IgD-negative memory B cell (primary cell): ENCODE data around the gene THADA. TPM values are rescaled to one million over a fixed set of nuclear protein-coding genes. Genes with fewer than 3 reads are reported as not detected.
A peak's percentile ranks its signal among the peaks of the same experiment; 100 is the strongest.

Experiments used
- H3K27ac Mint-ChIP-seq, 3 donors: one replicate each; pipeline ENCODE4 v1.8.0; 2020 to 2022; ENCODE audit warnings: mild to moderate bottlenecking in 3 of 3, mixed read lengths in 3 of 3, moderate library complexity in 1 of 3
- H3K27me3 Mint-ChIP-seq: one replicate; pipeline ENCODE4 v1.8.0; 2021; ENCODE audit warnings: mixed read lengths
- H3K36me3 Mint-ChIP-seq: one replicate; pipeline ENCODE4 v1.8.0; 2020; ENCODE audit warnings: mild to moderate bottlenecking, mixed read lengths
- H3K4me1 Mint-ChIP-seq, 3 donors: one replicate each; pipeline ENCODE4 v1.8.0; 2020 to 2022; ENCODE audit warnings: mixed read lengths in 3 of 3, mild to moderate bottlenecking in 1 of 3
- H3K4me3 Mint-ChIP-seq, 4 donors: one replicate each; pipeline ENCODE4 v1.8.0; 2020 to 2022; ENCODE audit warnings: mild to moderate bottlenecking in 4 of 4, mixed read lengths in 4 of 4, moderate library complexity in 3 of 4
- H3K9me3 Mint-ChIP-seq, 3 donors: one replicate each; pipeline ENCODE4 v1.8.0; 2020 to 2021; ENCODE audit warnings: mixed read lengths in 3 of 3, mild to moderate bottlenecking in 1 of 3
- polyA plus RNA-seq: library from polyadenylated mRNA; unstranded; fragments of 300-500 nt; fragmentation: Illumina TruSeq; gene quantifications from one replicate; pipeline ENCODE4 v1.2.3, GENCODE V29; 2021

THADA gene
- polyA plus RNA-seq, 1 donor from 2014 or later = 13.7 TPM

- Mint-ChIP-seq H3K27me3 (no peaks in the 10 kb centered on the region), H3K4me3 (peak overlapping the region; percentile 65 to 96 (median 92)), H3K36me3 (peaks cover 14% of the 10 kb centered on the region), H3K9me3 (peaks cover 0 to 2% (median 0%) of the 10 kb centered on the region in 3 donors), H3K27ac (peak overlapping the region; percentile 79 to 100 (median 95)), H3K4me1 (peaks cover 23 to 30% (median 29%) of the 10 kb centered on the region in 3 donors)
These were observed 373.1 kb downstream of the THADA start for GRCh38 chr2:43222475-43223309.

- Mint-ChIP-seq H3K4me1 (peaks cover 24 to 36% (median 33%) of the 10 kb centered on the region in 3 donors), H3K36me3 (peaks cover 14% of the 10 kb centered on the region), H3K9me3 (peaks cover 0 to 2% (median 0%) of the 10 kb centered on the region in 3 donors)
These were observed 373.9 kb downstream of the THADA start for GRCh38 chr2:43221763-43222474.

GRCh38 chr2:43221124-43221762 lies 374.6 kb downstream of the THADA start:
- Mint-ChIP-seq H3K4me3 (peak overlapping the region; percentile 65 to 96 (median 92)), H3K27ac (peak overlapping the region; percentile 79 to 100 (median 95)), H3K27me3 (no peaks in the 10 kb centered on the region), H3K36me3 (peaks cover 14% of the 10 kb centered on the region), H3K9me3 (peaks cover 0 to 2% (median 0%) of the 10 kb centered on the region in 3 donors), H3K4me1 (peaks cover 24 to 38% (median 33%) of the 10 kb centered on the region in 3 donors)

More at GRCh38 chr2:43221763-43222474, 373.9 kb downstream of the THADA start:
- H3K27me3 Mint-ChIP-seq = no peaks in the 10 kb centered on the region
- H3K4me3 Mint-ChIP-seq = peak overlapping the region; percentile 65 to 96 (median 92)
- H3K27ac Mint-ChIP-seq = peak overlapping the region; percentile 79 to 100 (median 95)

GRCh38 chr2:43220760-43221123 lies 375.1 kb downstream of the THADA start:
- Mint-ChIP-seq H3K27ac (peak overlapping the region; percentile 79 to 100 (median 95)), H3K36me3 (peaks cover 15% of the 10 kb centered on the region), H3K4me1 (peaks cover 24 to 39% (median 33%) of the 10 kb centered on the region in 3 donors), H3K9me3 (peaks cover 0 to 2% (median 0%) of the 10 kb centered on the region in 3 donors), H3K27me3 (no peaks in the 10 kb centered on the region), H3K4me3 (peak overlapping the region; percentile 65 to 96 (median 92))

- Mint-ChIP-seq H3K27me3 (no peaks in the 10 kb centered on the region), H3K27ac (peak overlapping the region; percentile 79 to 100 (median 95)), H3K4me3 (peak overlapping the region; percentile 65 to 96 (median 92)), H3K4me1 (peaks cover 24 to 41% (median 33%) of the 10 kb centered on the region in 3 donors), H3K36me3 (peaks cover 16% of the 10 kb centered on the region), H3K9me3 (peaks cover 0 to 2% (median 0%) of the 10 kb centered on the region in 3 donors)
These were observed 375.5 kb downstream of the THADA start for GRCh38 chr2:43220229-43220751.

GRCh38 chr2:43219383-43220228 lies 376.2 kb downstream of the THADA start:
- Mint-ChIP-seq H3K36me3 (peaks cover 16% of the 10 kb centered on the region), H3K4me1 (peaks cover 24 to 41% (median 33%) of the 10 kb centered on the region in 3 donors), H3K27me3 (no peaks in the 10 kb centered on the region), H3K27ac (peak overlapping the region; percentile 79 to 100 (median 95)), H3K4me3 (peak overlapping the region; percentile 65 to 96 (median 92)), H3K9me3 (peaks cover 0 to 2% (median 0%) of the 10 kb centered on the region in 3 donors)

GRCh38 chr2:43218702-43219382 lies 377.0 kb downstream of the THADA start:
- Mint-ChIP-seq H3K9me3 (no peaks in the 10 kb centered on the region), H3K27me3 (no peaks in the 10 kb centered on the region), H3K36me3 (peaks cover 13% of the 10 kb centered on the region), H3K4me3 (peak overlapping the region; percentile 65 to 96 (median 92)), H3K27ac (peak overlapping the region; percentile 79 to 100 (median 95)), H3K4me1 (peaks cover 24 to 41% (median 33%) of the 10 kb centered on the region in 3 donors)

GRCh38 chr2:43218155-43218701 lies 377.6 kb downstream of the THADA start:
- Mint-ChIP-seq H3K36me3 (peaks cover 10% of the 10 kb centered on the region), H3K27me3 (no peaks in the 10 kb centered on the region), H3K4me3 (peak overlapping the region; percentile 65 to 96 (median 92)), H3K27ac (peak overlapping the region; percentile 79 to 100 (median 95)), H3K9me3 (no peaks in the 10 kb centered on the region), H3K4me1 (peaks cover 25 to 43% (median 33%) of the 10 kb centered on the region in 3 donors)

GRCh38 chr2:43217228-43218154 lies 378.3 kb downstream of the THADA start:
- H3K36me3 Mint-ChIP-seq = peaks cover 10% of the 10 kb centered on the region
- peak overlapping the region; percentile 79 to 100 (median 95) for H3K27ac Mint-ChIP-seq
- peak overlapping the region; percentile 34 to 95 (median 86) for H3K4me3 Mint-ChIP-seq
- H3K27me3 Mint-ChIP-seq = no peaks in the 10 kb centered on the region
- H3K9me3 Mint-ChIP-seq = no peaks in the 10 kb centered on the region
- peaks cover 32 to 48% (median 35%) of the 10 kb centered on the region in 3 donors for H3K4me1 Mint-ChIP-seq

GRCh38 chr2:43216629-43217028 lies 379.2 kb downstream of the THADA start:
- H3K4me3 Mint-ChIP-seq = peak overlapping the region in 1 of 4 donors; percentile 95
- H3K27ac Mint-ChIP-seq = peak overlapping the region in 2 of 3 donors; percentile 60 to 76
- peaks cover 10% of the 10 kb centered on the region for H3K36me3 Mint-ChIP-seq
- no peaks in the 10 kb centered on the region for H3K9me3 Mint-ChIP-seq
- no peaks in the 10 kb centered on the region for H3K27me3 Mint-ChIP-seq
- H3K4me1 Mint-ChIP-seq = peaks cover 31 to 48% (median 31%) of the 10 kb centered on the region in 3 donors

- H3K27ac Mint-ChIP-seq = peak overlapping the region in 2 of 3 donors; percentile 53 to 61
- H3K9me3 Mint-ChIP-seq = no peaks in the 10 kb centered on the region
- no peak overlapping the region for H3K4me3 Mint-ChIP-seq
- no peaks in the 10 kb centered on the region for H3K27me3 Mint-ChIP-seq
- peaks cover 9% of the 10 kb centered on the region for H3K36me3 Mint-ChIP-seq
- peaks cover 26 to 47% (median 29%) of the 10 kb centered on the region in 3 donors for H3K4me1 Mint-ChIP-seq
These were observed 380.1 kb downstream of the THADA start for GRCh38 chr2:43215673-43216255.

- Mint-ChIP-seq H3K4me3 (no peak overlapping the region), H3K9me3 (no peaks in the 10 kb centered on the region), H3K4me1 (peaks cover 20 to 36% (median 26%) of the 10 kb centered on the region in 3 donors), H3K36me3 (peaks cover 9% of the 10 kb centered on the region), H3K27ac (no peak overlapping the region), H3K27me3 (no peaks in the 10 kb centered on the region)
These were observed 381.6 kb downstream of the THADA start for GRCh38 chr2:43214253-43214652.
